Measurements from ENCODE around the gene OR2M2. TPM values are rescaled to one million over a fixed set of nuclear protein-coding genes. Genes with fewer than 3 reads are reported as not detected.

The OR2M2 gene
- total and polyA plus RNA-seq, 2 donors (not counting 3 experiments of a cell fraction or from before 2014, with no cell fraction given) = not detected

DNA sequence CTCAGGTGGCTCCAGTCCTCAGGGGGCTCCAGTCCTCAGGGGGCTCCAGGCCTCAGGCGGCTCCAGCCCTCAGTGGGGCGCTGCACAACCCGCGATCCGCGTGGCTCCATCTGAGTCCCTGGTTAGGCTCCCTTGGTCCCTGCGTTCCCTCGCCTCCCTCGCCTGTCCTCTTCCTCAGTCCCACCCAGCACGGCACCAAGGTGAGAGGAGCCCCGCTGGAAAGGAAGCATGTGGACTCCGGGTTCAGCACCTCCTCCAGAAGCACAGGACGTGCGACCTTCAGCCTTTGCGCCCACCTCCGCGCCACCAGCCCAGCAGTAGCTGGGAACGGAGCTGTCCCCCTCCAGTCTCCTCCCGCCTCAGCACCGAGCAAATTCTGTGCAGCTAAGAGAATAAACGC lies 37.8 kb upstream of the OR2M2 start:
- CTCF ChIA-PET = no interaction called here
- POLR2A ChIA-PET = no interaction called here

More for the DNA sequence above, 37.8 kb upstream of the OR2M2 start:
- no peak for DNase-seq (ENCODE audit: low read depth, low spot score)
- dilution Hi-C loops (cut with MboI; ENCODE audit: extremely low pct_ligation_motif_present, low sequenced_read_pairs) (no loop called here), intact Hi-C loops (cut with micrococcal nuclease) (no loop called here)
- TF ChIP-seq CTCF (IDR thresholded peaks at IDR 0.05; ENCODE audit: extremely low read depth in 1 of 2, insufficient read depth in 1 of 2, low read depth in 1 of 2, low read length in 2 of 2) (no peak), POLR2A (IDR thresholded peaks at IDR 0.05; ENCODE audit: low read depth, low read length) (no peak), FOS (IDR thresholded peaks at IDR 0.05; ENCODE audit: borderline replicate concordance, insufficient read depth, low read length) (no peak), MYC (IDR thresholded peaks at IDR 0.05; ENCODE audit: low read depth, low read length) (no peak), JUN (IDR thresholded peaks at IDR 0.05; ENCODE audit: borderline replicate concordance, insufficient read depth, insufficient read length, low read depth) (no peak), EZH2 (IDR thresholded peaks at IDR 0.05; ENCODE audit: borderline replicate concordance, low read depth, low read length, severe bottlenecking) (no peak), GATA2 (IDR thresholded peaks at IDR 0.05; ENCODE audit: insufficient read depth, insufficient read length, low read depth, low read length) (no peak), POLR2AphosphoS5 (IDR thresholded peaks at IDR 0.05; ENCODE audit: insufficient read depth, low read depth, low read length) (no peak)
- TF ChIP-seq, protein P1, sequence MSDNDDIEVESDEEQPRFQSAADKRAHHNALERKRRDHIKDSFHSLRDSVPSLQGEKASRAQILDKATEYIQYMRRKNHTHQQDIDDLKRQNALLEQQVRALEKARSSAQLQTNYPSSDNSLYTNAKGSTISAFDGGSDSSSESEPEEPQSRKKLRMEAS (IDR thresholded peaks at IDR 0.05; ENCODE audit: insufficient read depth, insufficient read length) = no peak
- no peak overlapping the region for H3K4me3 ChIP-seq (replicated peaks in 1 of 3; ENCODE audit: insufficient read depth in 1 of 3, low read depth in 1 of 3, low read length in 3 of 3)
- H3K27ac ChIP-seq (ENCODE audit: insufficient read depth, low read depth, low read length) = no peak overlapping the region
- no peak overlapping the region for H2AFZ ChIP-seq (ENCODE audit: low read depth, low read length)
- H3K9ac ChIP-seq (replicated peaks; ENCODE audit: extremely low read depth, insufficient read depth, low read length) = no peak overlapping the region
- BruUV-seq (replicated peaks) = no TSS peak
- H3K4me1 ChIP-seq (ENCODE audit: control insufficient read depth, extremely low read depth, insufficient read depth, low read length) = no peaks in the 10 kb centered on the region
- H3K4me2 ChIP-seq (ENCODE audit: insufficient read depth, low read length) = no peak overlapping the region
- H3K9me1 ChIP-seq (replicated peaks; ENCODE audit: control insufficient read depth, extremely low read depth, insufficient read depth, low read length) = no peaks in the 10 kb centered on the region
- peaks cover 3% of the 10 kb centered on the region for H3K9me3 ChIP-seq (replicated peaks; ENCODE audit: control insufficient read depth, insufficient read depth, low read length)
- H3K79me2 ChIP-seq (ENCODE audit: control insufficient read depth, insufficient read depth, low read length) = no peaks in the 10 kb centered on the region
- no peaks in the 10 kb centered on the region for H4K20me1 ChIP-seq (replicated peaks; ENCODE audit: control insufficient read depth, extremely low read depth, insufficient read depth, low read length)
- FAIRE-seq = no peak
- no peaks in the 10 kb centered on the region for H3K27me3 ChIP-seq (ENCODE audit: control insufficient read depth in 2 of 2, insufficient read depth in 2 of 2, low read length in 2 of 2)
- no peaks in the 10 kb centered on the region for H3K36me3 ChIP-seq (ENCODE audit: control insufficient read depth in 2 of 2, extremely low read depth in 1 of 2, insufficient read depth in 2 of 2, low read length in 2 of 2)
